Stimulated activated CD4-positive, alpha-beta T cell treated with anti-CD3 and anti-CD28 coated beads, TNF-alpha, amount 100 ng/mL, for 24 hours (primary cell): ENCODE data around the gene LRRC72.

Experiments
- DNase-seq, 3 experiments: peaks; one replicate each; pipeline ENCODE4 v3.0.0-alpha.2; 2020; ENCODE audit warnings: low read depth in 3 of 3

The LRRC72 gene

GRCh38 chr7:16619979-16620408 lies 93.4 kb downstream of the LRRC72 start:
- no peak for DNase-seq

GRCh38 chr7:16626388-16626787 lies 99.8 kb downstream of the LRRC72 start:
- DNase-seq, result no peak

DNA sequence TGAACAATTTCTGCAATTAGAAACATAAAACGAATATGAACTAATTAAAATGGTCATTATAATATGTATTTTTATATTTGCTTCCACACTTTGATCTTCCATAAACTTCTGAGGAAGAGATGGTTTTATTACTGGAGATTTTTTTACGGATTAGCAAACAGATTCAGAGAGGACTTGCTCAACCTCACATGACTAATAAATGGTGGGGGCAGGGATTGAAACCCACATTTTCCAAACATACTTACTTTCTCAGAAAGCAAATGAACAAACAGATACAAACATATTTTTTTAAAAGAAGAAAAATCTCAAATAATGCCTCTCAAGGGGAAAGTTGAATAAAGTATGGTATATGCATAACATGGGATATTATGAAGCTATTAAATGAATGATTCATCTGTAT lies 100.6 kb downstream of the LRRC72 start:
- DNase-seq, result no peak

- DNase-seq, result no peak
Observed at GRCh38 chr7:16630654-16631053, 104.0 kb downstream of the LRRC72 start.
